ENCODE results near the gene GGNBP2. TPM values are rescaled to one million over a fixed set of nuclear protein-coding genes. Genes with fewer than 3 reads are reported as not detected.
"Not testable (repeated sequence)": the region's sequence is repeated elsewhere in the genome, so short reads cannot be mapped to it uniquely, and the experiment has no call there.

Gene GGNBP2
- total RNA-seq, 4 donors from 2014 or later, result 28.8 to 56.6 (median 39.5) TPM

DNA sequence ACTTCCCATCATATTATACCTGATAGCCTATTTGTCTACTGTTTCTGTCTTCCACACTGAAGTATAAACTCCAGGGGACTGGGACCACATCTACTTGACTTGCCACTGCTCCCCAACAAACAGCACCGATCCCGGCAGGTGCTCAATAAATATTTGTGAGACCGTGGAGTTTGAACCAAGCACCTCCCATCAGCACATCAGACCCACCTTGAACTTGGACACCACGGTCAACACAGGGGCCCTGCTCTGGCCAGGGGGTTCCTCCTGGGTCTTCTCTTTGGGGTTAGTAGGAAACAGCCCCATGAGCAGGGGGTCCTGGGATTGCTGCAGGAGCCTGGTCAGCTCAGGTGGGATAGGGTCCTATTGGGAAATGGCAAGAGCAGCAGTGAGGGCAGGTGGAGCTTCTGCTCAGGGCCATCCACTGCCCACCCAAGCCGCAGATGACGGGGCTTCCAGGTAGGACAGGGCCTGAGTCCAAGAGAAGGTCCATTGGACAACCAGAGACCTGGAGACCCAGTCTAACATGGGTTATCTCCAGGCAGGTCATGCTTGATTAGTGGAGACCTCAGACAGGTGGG lies 38.4 kb upstream of the GGNBP2 start:
- DNase-seq, result no peak
- in situ Hi-C loops (cut with MboI; ENCODE audit: low sequenced_read_pairs in 4 of 4), result no loop called here

DNA sequence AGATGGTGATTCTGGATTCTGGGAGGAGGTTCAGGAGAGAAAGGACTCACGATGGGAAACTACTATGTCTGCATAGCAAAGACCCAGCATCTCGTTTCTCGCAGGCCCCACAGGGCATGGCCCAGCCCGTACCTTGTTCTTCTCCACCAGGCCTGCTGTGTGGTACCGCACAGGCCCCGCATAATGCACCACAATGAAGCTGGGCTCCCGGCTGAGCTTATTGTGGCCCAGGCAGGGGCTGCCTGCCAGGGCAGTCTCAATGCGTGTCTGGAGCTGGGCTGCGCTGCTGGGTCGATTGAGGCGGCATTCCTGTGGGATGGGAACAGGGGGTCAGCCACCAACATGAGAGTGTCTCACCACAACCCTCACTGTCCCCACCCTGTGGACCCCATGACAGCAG lies 37.9 kb upstream of the GGNBP2 start:
- intact Hi-C loops (cut with DNase I; ENCODE audit: low total_unique reads) (no loop called here), in situ Hi-C loops (cut with MboI; ENCODE audit: low sequenced_read_pairs in 4 of 4) (no loop called here)
- Histone ChIP-seq H3K9me3 (no peaks in the 10 kb centered on the region), H3K4me3 (no peak overlapping the region), H3K27me3 (no peaks in the 10 kb centered on the region), H3K36me3 (peaks cover 0 to 58% of the 10 kb centered on the region in 2 donors), H3K27ac (no peak overlapping the region), H3K4me1 (no peaks in the 10 kb centered on the region)
- DNase-seq (no peak), ATAC-seq (no peak)
- TF ChIP-seq POLR2A (IDR thresholded peaks at IDR 0.05), result no peak
- TF ChIP-seq, protein P1, sequence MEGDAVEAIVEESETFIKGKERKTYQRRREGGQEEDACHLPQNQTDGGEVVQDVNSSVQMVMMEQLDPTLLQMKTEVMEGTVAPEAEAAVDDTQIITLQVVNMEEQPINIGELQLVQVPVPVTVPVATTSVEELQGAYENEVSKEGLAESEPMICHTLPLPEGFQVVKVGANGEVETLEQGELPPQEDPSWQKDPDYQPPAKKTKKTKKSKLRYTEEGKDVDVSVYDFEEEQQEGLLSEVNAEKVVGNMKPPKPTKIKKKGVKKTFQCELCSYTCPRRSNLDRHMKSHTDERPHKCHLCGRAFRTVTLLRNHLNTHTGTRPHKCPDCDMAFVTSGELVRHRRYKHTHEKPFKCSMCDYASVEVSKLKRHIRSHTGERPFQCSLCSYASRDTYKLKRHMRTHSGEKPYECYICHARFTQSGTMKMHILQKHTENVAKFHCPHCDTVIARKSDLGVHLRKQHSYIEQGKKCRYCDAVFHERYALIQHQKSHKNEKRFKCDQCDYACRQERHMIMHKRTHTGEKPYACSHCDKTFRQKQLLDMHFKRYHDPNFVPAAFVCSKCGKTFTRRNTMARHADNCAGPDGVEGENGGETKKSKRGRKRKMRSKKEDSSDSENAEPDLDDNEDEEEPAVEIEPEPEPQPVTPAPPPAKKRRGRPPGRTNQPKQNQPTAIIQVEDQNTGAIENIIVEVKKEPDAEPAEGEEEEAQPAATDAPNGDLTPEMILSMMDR (IDR thresholded peaks at IDR 0.05 in 4 of 5, conservative IDR thresholded peaks at IDR 0.05 in 1 of 5), result no peak

More for the DNA sequence above, 38.4 kb upstream of the GGNBP2 start:
- H3K9me3 ChIP-seq, result no peaks in the 10 kb centered on the region
- no peak overlapping the region for H3K4me3 ChIP-seq
- intact Hi-C loops (cut with DNase I; ENCODE audit: low total_unique reads), result no loop called here
- H3K4me1 ChIP-seq, result no peaks in the 10 kb centered on the region
- no peak for TF ChIP-seq POLR2A (IDR thresholded peaks at IDR 0.05)
- TF ChIP-seq, protein P1 (IDR thresholded peaks at IDR 0.05 in 4 of 5, conservative IDR thresholded peaks at IDR 0.05 in 1 of 5), result no peak
- no peaks in the 10 kb centered on the region for H3K27me3 ChIP-seq
- H3K36me3 ChIP-seq, result peaks cover 0 to 58% of the 10 kb centered on the region in 2 donors
- no peak for ATAC-seq
- no peak overlapping the region for H3K27ac ChIP-seq

DNA sequence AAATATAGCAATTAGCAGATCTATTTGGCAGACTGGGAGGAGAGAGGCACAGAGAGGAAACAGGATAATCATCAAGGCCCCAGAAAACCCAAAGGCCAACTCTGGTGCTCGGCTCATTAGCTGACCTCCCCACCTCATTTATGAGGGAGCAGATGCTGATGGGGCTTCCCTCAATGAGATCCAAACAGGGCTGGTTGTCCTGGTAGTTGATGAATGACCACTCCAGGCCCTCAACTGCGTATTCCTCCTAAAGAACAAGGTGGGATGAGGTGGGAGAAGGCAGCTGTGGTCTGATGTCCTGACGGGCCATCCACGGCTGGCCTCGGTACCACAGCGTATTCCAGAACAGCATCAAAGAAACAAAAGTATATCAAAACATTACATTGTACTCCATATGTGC lies 37.5 kb upstream of the GGNBP2 start:
- in situ Hi-C loops (cut with MboI; ENCODE audit: low sequenced_read_pairs in 4 of 4), result no loop called here

DNA sequence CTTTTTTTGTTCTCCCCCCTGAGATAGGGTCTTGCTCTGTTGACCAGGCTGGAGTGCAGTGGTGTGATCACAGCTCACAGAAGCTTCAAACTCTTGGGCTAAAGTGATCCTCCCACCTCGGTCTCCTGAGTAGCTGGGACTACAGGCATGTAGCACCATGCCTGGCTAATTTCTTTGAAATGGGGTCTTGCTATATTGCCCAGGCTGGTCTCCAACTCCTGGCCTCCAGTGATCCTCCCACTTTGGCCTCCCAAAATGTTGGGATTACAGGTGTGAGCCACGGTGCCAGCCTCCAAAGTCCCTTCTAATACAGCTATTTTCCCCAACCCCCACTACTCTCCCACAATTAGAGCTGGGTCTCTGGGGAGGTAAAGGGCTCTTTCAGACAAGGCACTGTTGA lies 36.3 kb upstream of the GGNBP2 start:
- peaks cover 0 to 57% of the 10 kb centered on the region in 2 donors for H3K36me3 ChIP-seq
- H3K4me1 ChIP-seq; H3K4me3 ChIP-seq; H3K9me3 ChIP-seq; DNase-seq; H3K27ac ChIP-seq; ATAC-seq; in situ Hi-C loops (cut with MboI; ENCODE audit: low sequenced_read_pairs in 4 of 4); H3K27me3 ChIP-seq; intact Hi-C loops (cut with DNase I; ENCODE audit: low total_unique reads): not testable (repeated sequence)

More for the DNA sequence above, 37.5 kb upstream of the GGNBP2 start:
- intact Hi-C loops (cut with DNase I; ENCODE audit: low total_unique reads), result no loop called here
- Histone ChIP-seq H3K9me3 (no peaks in the 10 kb centered on the region), H3K36me3 (peaks cover 0 to 58% of the 10 kb centered on the region in 2 donors), H3K27ac (no peak overlapping the region), H3K4me3 (no peak overlapping the region), H3K4me1 (no peaks in the 10 kb centered on the region), H3K27me3 (no peaks in the 10 kb centered on the region)
- no peak for TF ChIP-seq POLR2A (IDR thresholded peaks at IDR 0.05)
- TF ChIP-seq, protein P1 (IDR thresholded peaks at IDR 0.05 in 4 of 5, conservative IDR thresholded peaks at IDR 0.05 in 1 of 5), result no peak
- no peak for DNase-seq
- ATAC-seq, result no peak

DNA sequence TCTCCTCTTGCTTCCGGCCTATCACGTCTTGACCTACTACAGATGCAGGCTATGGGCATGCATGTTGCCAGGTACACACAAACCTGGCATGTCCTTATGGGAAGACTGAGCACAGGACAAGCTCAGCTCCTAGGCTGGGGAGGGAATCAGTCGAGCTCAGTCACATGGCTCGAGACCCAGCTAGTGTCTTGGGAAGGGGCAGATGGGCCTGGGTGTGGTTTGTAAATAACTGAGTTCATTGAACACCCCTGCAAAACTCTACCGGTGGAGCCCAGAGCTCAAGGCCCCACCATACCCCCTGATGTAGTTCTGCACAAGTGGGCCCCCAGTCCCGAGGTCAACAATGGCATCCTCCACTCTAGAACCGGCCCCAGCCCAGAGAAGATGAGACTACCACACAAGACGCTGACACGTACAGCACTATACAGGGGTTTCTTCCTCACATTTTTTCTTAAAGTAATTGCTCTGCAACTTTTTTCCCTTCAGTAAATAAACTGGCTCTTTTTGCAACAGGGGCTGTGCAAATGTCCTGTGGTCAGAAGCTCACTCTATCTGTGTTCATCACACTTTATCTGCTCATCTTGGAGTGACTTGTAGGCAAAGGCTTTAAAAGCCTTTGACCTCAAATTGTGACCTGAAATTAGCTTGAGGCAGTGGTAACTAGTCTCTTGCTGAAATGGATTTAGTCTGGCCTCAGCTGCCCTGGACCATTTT lies 35.3 kb upstream of the GGNBP2 start:
- Histone ChIP-seq H3K27me3 (no peaks in the 10 kb centered on the region), H3K9me3 (no peaks in the 10 kb centered on the region), H3K4me1 (no peaks in the 10 kb centered on the region), H3K36me3 (peaks cover 0 to 47% of the 10 kb centered on the region in 2 donors), H3K27ac (no peak overlapping the region), H3K4me3 (no peak overlapping the region)
- ATAC-seq, result no peak
- in situ Hi-C loops (cut with MboI; ENCODE audit: low sequenced_read_pairs in 4 of 4), result no loop called here
- intact Hi-C loops (cut with DNase I; ENCODE audit: low total_unique reads), result no loop called here
- TF ChIP-seq POLR2A (IDR thresholded peaks at IDR 0.05), result no peak
- TF ChIP-seq, protein P1 (IDR thresholded peaks at IDR 0.05 in 4 of 5, conservative IDR thresholded peaks at IDR 0.05 in 1 of 5), result no peak
- DNase-seq, result no peak

Data from gastrocnemius medialis (tissue), 4 donors.